NCI-H2227 (cell line): ENCODE results near the gene TAOK1.

Experiments
- DNase-seq: peaks from one replicate; lab custom pipeline; 2025; ENCODE audit not compliant: unreplicated experiment; lab: John Stamatoyannopoulos, UW

Gene TAOK1

GRCh38 chr17:29593591-29594518, 203.7 kb downstream of the TAOK1 start:
- peak; percentile 30 for DNase-seq

GRCh38 chr17:29594519-29595090, 204.4 kb downstream of the TAOK1 start:
- no peak for DNase-seq

- no peak for DNase-seq
Measured at GRCh38 chr17:29595107-29595942, 205.2 kb downstream of the TAOK1 start.

- no peak for DNase-seq
Measured at GRCh38 chr17:29595943-29596774, 206.0 kb downstream of the TAOK1 start.

GRCh38 chr17:29596811-29597210, 206.6 kb downstream of the TAOK1 start:
- DNase-seq = no peak

- DNase-seq = peak; percentile 19
Measured at GRCh38 chr17:29597361-29598172, 207.4 kb downstream of the TAOK1 start.
